A549 (cell line): ENCODE results near the gene ADAMTS12.

Experiments
- CHD2 ChIP-seq: fragments of 150-350 bp; IDR thresholded peaks from 2 replicates; pipeline ENCODE4 v1.6.1; 2014; ENCODE audit warnings: low read length; ENCODE audit not compliant: partially characterized antibody
- TF ChIP-seq, protein P1 (sequence below): fragments of >200 bp; sonication (Bioruptor Twin); formaldehyde crosslinking; IDR thresholded peaks from 3 replicates; pipeline ENCODE4 v1.5.1; 2016

GRCh38 chr5:33688066-33688465 lies 203.7 kb downstream of the ADAMTS12 start:
- TF ChIP-seq, protein P1, sequence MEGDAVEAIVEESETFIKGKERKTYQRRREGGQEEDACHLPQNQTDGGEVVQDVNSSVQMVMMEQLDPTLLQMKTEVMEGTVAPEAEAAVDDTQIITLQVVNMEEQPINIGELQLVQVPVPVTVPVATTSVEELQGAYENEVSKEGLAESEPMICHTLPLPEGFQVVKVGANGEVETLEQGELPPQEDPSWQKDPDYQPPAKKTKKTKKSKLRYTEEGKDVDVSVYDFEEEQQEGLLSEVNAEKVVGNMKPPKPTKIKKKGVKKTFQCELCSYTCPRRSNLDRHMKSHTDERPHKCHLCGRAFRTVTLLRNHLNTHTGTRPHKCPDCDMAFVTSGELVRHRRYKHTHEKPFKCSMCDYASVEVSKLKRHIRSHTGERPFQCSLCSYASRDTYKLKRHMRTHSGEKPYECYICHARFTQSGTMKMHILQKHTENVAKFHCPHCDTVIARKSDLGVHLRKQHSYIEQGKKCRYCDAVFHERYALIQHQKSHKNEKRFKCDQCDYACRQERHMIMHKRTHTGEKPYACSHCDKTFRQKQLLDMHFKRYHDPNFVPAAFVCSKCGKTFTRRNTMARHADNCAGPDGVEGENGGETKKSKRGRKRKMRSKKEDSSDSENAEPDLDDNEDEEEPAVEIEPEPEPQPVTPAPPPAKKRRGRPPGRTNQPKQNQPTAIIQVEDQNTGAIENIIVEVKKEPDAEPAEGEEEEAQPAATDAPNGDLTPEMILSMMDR = no peak
- TF ChIP-seq CHD2 = no peak
